Tongue (tissue), 2 donors: ENCODE data around the gene HDGF. TPM values are rescaled to one million over a fixed set of nuclear protein-coding genes. Genes with fewer than 3 reads are reported as not detected.
"Not testable (repeated sequence)": the region's sequence is repeated elsewhere in the genome, so short reads cannot be mapped to it uniquely, and the experiment has no call there.

Experiments
- DNase-seq: peaks from one replicate; pipeline ENCODE4 v3.0.0-alpha.2; 2015
- total RNA-seq: library from RNA; depleted of rRNA; stranded (reverse); fragments of >200 nt; gene quantifications from one replicate; pipeline ENCODE4 v1.2.3, GENCODE V29; 2014

Gene HDGF
- total RNA-seq, 1 donor from 2014 or later, result 130 TPM

- peak; percentile 100 for DNase-seq
Observed at GRCh38 chr1:156767101-156767878, 15.8 kb upstream of the HDGF start, which contains the start of gene PRCC. PRCC (plus strand) TSS chr1:156767535; CDS start chr1:156767772, 237 bp downstream.

GRCh38 chr1:156766298-156767100, 15.0 kb upstream of the HDGF start:
- no peak for DNase-seq

- no peak for DNase-seq
Observed at GRCh38 chr1:156765666-156766065, 14.2 kb upstream of the HDGF start.

GRCh38 chr1:156765136-156765535, 13.7 kb upstream of the HDGF start:
- DNase-seq, result not testable (repeated sequence)

GRCh38 chr1:156760796-156761104, 9.3 kb upstream of the HDGF start:
- DNase-seq, result no peak

- DNase-seq, result peak; percentile 40
Observed at GRCh38 chr1:156760092-156760795, 8.8 kb upstream of the HDGF start.

GRCh38 chr1:156757572-156758253, 6.2 kb upstream of the HDGF start:
- not testable (repeated sequence) for DNase-seq

- no peak for DNase-seq
Observed at GRCh38 chr1:156756355-156756754, 4.9 kb upstream of the HDGF start.

- DNase-seq, result no peak
Observed at GRCh38 chr1:156755527-156755950, 4.1 kb upstream of the HDGF start.

GRCh38 chr1:156754219-156754618, 2.7 kb upstream of the HDGF start:
- peak; percentile 78 for DNase-seq

- DNase-seq, result no peak
Observed at GRCh38 chr1:156752843-156753482, 1.5 kb upstream of the HDGF start.

GRCh38 chr1:156751757-156752481, 444 bp upstream of the HDGF start:
- DNase-seq, result peak; percentile 99

GRCh38 chr1:156750711-156751450, 594 bp downstream of the HDGF start:
- DNase-seq, result peak; percentile 66

GRCh38 chr1:156750191-156750672, 1.2 kb downstream of the HDGF start:
- peak; percentile 41 for DNase-seq

- no peak for DNase-seq
Observed at GRCh38 chr1:156749419-156750118, 1.9 kb downstream of the HDGF start.

- DNase-seq, result peak; percentile 71
Observed at GRCh38 chr1:156748670-156749418, 2.6 kb downstream of the HDGF start.

- DNase-seq, result peak; percentile 58
Observed at GRCh38 chr1:156747742-156748669, 3.5 kb downstream of the HDGF start.
